Amniotic stem cell (primary cell): Measurements from ENCODE around the gene AOC3.
A peak's percentile ranks its signal among the peaks of the same experiment; 100 is the strongest.

Experiments used
- DNase-seq: peaks from one replicate; lab custom pipeline; 2025; lab: John Stamatoyannopoulos, UW

The AOC3 gene, protein sequence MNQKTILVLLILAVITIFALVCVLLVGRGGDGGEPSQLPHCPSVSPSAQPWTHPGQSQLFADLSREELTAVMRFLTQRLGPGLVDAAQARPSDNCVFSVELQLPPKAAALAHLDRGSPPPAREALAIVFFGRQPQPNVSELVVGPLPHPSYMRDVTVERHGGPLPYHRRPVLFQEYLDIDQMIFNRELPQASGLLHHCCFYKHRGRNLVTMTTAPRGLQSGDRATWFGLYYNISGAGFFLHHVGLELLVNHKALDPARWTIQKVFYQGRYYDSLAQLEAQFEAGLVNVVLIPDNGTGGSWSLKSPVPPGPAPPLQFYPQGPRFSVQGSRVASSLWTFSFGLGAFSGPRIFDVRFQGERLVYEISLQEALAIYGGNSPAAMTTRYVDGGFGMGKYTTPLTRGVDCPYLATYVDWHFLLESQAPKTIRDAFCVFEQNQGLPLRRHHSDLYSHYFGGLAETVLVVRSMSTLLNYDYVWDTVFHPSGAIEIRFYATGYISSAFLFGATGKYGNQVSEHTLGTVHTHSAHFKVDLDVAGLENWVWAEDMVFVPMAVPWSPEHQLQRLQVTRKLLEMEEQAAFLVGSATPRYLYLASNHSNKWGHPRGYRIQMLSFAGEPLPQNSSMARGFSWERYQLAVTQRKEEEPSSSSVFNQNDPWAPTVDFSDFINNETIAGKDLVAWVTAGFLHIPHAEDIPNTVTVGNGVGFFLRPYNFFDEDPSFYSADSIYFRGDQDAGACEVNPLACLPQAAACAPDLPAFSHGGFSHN

DNA sequence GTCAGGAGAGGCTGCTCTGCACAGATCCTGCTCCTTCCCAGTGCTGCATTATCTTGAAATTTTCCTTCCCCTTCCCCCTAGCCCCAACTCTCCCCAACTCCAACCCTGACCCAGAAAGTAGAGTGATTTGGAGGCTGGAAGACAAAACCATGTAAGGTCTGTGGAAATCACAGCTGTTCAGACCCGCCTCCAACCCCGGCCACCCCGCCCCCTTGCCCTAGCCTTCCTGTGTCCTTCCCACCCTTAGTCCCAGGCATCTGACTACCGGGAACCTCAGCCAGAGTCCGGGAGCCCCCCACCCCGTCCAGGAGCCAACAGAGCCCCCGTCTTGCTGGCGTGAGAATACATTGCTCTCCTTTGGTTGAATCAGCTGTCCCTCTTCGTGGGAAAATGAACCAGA is at the start of gene AOC3:
TSS of gene AOC3 (plus strand) at position 246 of the 400 bp plus-strand sequence. CDS start at position 391, 145 bp downstream.
- DNase-seq = no peak

- DNase-seq = no peak
Observed at GRCh38 chr17:42803074-42803883, 47.7 kb upstream of the AOC3 start.

GRCh38 chr17:42804918-42805367 is 46.1 kb upstream of the AOC3 start:
- DNase-seq = no peak

GRCh38 chr17:42806249-42806648 is 44.8 kb upstream of the AOC3 start:
- DNase-seq = no peak

DNA sequence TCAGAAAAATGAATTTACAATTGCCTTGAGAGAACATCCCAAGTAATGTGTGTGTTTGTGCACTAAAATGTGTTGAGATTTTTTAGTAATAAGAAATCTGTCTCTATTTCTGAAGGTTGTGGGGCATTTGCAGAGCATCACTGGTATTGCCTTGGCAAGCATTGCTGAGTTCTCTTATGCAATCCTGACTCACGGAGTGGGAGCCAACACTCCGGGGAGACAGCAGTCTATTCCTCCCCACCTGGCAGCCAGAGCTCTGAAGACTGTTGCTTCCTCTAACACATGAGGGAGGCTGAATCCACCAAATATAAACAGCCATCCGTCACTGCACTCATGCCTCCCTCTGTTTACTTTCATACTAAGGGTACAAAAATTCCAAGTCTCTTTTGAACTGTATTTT is 41.7 kb upstream of the AOC3 start:
- no peak for DNase-seq

- no peak for DNase-seq
Observed at GRCh38 chr17:42814633-42815399, 36.2 kb upstream of the AOC3 start.

GRCh38 chr17:42817866-42818265 is 33.1 kb upstream of the AOC3 start:
- no peak for DNase-seq

GRCh38 chr17:42818379-42818778 is 32.6 kb upstream of the AOC3 start:
- no peak for DNase-seq

- DNase-seq = peak; percentile 46
Observed at GRCh38 chr17:42819939-42820535, 31.0 kb upstream of the AOC3 start.

- no peak for DNase-seq
Observed at GRCh38 chr17:42821176-42821575, 29.8 kb upstream of the AOC3 start.

GRCh38 chr17:42827472-42827871 is 23.5 kb upstream of the AOC3 start:
- no peak for DNase-seq

DNA sequence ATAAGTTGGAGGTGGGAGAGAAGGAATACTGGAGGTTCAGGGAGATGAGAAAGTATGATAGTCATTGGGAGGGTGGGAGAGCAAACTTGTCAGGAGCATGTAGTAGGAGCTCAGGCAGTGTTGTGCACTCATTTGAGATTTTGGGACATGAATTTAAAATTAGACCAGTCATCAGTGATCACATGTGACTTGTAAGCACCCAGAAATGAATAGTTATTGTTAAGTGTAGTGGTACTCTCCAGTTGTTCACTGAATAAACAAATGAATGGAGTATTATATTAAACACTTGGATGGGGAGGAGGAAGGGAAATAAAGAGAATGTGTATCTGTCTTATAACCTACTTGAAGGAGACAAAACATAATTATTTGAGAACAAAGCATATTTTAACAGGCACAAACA is 20.0 kb upstream of the AOC3 start:
- DNase-seq = no peak

DNA sequence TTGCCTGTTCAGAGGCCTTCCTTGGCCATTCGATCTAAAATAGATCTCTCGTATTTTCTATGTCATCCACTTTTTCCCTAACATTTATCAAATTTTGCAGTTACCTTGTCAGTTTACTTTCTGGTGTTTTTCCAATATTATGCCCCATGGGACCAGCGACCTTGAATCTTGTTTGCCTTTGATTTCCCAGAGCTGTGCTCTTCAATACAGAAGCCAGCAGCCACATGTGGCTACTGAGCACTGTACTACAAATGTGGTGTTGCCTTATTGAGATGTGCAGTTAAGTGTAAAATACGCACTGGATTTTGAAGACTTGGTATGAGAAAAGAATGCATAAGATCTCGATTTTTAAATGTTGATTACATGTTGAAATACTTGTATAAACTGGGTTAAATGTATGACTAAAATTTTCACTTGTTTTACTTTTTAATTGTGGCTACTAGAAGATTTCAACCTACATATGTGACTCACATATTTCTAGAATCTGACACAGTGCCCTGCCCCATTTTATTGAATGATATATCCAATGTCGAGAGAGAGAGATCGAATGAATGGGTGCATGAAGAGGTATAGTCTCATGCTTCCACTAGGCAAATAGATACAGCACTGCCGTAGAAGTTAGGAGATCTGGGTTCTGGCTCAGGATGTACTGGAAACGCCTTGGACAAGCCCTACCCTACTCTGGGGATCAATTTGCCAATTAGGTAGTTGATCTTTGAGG is 18.6 kb upstream of the AOC3 start:
- no peak for DNase-seq

- peak; percentile 88 for DNase-seq
Observed at GRCh38 chr17:42832934-42833766, 17.8 kb upstream of the AOC3 start, which contains the start of gene PSME3. Gene PSME3, plus strand, starts transcription at chr17:42833397. Its CDS starts 235 bp downstream, at chr17:42833632.

DNA sequence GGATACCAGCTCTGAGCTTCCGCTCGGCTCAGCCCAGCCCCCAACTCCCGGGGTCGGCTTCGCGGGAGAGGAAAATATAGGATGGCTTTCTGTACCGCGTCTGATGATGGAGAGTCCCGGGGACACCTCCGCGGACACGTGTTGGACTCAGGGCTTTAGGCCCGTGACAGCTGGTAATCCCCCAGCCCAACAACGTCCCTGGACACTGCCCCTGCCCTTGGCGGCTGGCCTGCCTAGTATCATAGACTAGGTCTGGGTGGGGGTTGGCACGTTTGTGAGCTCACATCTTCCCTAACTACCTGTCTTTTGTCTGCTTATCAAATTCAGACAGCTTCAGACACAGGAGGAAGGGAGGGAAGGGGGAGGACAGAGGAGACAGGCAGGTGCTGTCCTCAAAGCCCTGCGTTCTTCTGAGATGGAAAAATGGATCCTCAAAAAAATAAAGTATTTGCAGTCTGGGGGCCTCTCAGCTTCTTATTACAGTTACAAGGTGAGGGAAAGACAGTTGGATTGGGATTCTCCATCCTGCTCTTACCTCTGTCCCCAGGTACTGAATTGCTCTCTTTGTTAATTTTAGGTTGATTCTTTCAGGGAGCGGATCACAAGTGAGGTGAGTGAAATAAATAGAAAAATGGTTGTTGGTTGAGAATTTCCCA is 17.1 kb upstream of the AOC3 start:
- no peak for DNase-seq

DNA sequence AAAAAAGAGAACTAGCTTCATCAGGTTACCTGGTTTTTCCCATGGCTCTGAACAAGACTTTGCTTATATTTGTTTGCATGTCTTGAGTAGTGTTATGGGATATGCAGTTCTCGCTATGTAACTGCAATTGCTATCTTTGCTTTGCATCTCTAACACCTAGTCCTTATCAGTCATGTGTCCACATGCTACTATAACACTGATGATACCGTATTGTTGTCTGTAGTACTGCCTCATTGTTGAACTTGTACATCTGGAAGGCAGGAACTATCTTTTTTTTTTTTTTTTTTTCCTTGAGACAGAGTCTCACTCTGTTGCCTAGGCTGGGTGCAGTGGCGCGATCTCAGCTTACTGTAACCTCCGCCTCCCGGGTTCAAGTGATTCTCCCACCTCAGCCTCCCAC is 15.3 kb upstream of the AOC3 start:
- no peak for DNase-seq

- no peak for DNase-seq
Observed at GRCh38 chr17:42841975-42842685, 8.9 kb upstream of the AOC3 start.

- peak; percentile 4 for DNase-seq
Observed at GRCh38 chr17:42843358-42843934, 7.6 kb upstream of the AOC3 start.
